ENCODE measurements around the gene UGGT1. TPM values are rescaled to one million over a fixed set of nuclear protein-coding genes. Genes with fewer than 3 reads are reported as not detected.

Gene UGGT1
- total RNA-seq, 1 experiment from 2014 or later: 51.8 TPM

- no TSS peak for BruUV-seq (replicated peaks)
- Histone ChIP-seq H2AFZ (ENCODE audit: low read depth, low read length, poor library complexity, severe bottlenecking) (no peak overlapping the region), H3K4me3 (replicated peaks in 1 of 2; ENCODE audit: low read depth in 1 of 2, low read length in 2 of 2) (no peak overlapping the region), H3K9me2 (ENCODE audit: insufficient read depth) (no peaks in the 10 kb centered on the region), H3K9ac (ENCODE audit: low read length) (no peak overlapping the region), H3K36me3 (ENCODE audit: control insufficient read depth in 1 of 2, insufficient read depth in 2 of 2, low read length in 2 of 2) (no peaks in the 10 kb centered on the region), H3K4me1 (ENCODE audit: control insufficient read depth in 1 of 2, insufficient read depth in 2 of 2, low read length in 2 of 2) (peaks cover 3 to 9% of the 10 kb centered on the region in 2 experiments; a peak in 3 of 4 replicates), H4K20me1 (ENCODE audit: insufficient read depth) (no peaks in the 10 kb centered on the region), H3K27me3 (ENCODE audit: insufficient read depth, low read length) (no peaks in the 10 kb centered on the region), H3K9me3 (ENCODE audit: control insufficient read depth in 1 of 2, insufficient read depth in 1 of 2, low read depth in 1 of 2, low read length in 2 of 2) (no peaks in the 10 kb centered on the region), H3K79me2 (ENCODE audit: insufficient read depth, low read length) (no peaks in the 10 kb centered on the region), H3K4me2 (ENCODE audit: low read length) (no peak overlapping the region), H3K27ac (ENCODE audit: low read depth, low read length) (no peak overlapping the region)
- TF ChIP-seq MAX (IDR thresholded peaks at IDR 0.05) (no peak), JUND (IDR thresholded peaks at IDR 0.05) (no peak), EGR1 (IDR thresholded peaks at IDR 0.05; ENCODE audit: low read depth) (no peak), ZNF274 (IDR thresholded peaks at IDR 0.05; ENCODE audit: low read depth, low read length) (no peak), EZH2phosphoT487 (IDR thresholded peaks at IDR 0.05; ENCODE audit: borderline replicate concordance) (no peak), POLR2AphosphoS5 (IDR thresholded peaks at IDR 0.05; ENCODE audit: low read depth, low read length) (no peak), FOSL1 (IDR thresholded peaks at IDR 0.05; ENCODE audit: low read depth) (no peak), REST (IDR thresholded peaks at IDR 0.05; ENCODE audit: low read depth) (no peak), TCF7L2 (IDR thresholded peaks at IDR 0.05; ENCODE audit: borderline replicate concordance, extremely low read depth, insufficient read depth, insufficient read length) (no peak), CEBPB (IDR thresholded peaks at IDR 0.05; ENCODE audit: low read depth) (no peak), YY1 (IDR thresholded peaks at IDR 0.05; ENCODE audit: extremely low read depth, insufficient replicate concordance, low read depth, low read length) (no peak), SRF (IDR thresholded peaks at IDR 0.05; ENCODE audit: low read depth) (no peak), ATF3 (IDR thresholded peaks at IDR 0.05) (no peak), SP1 (IDR thresholded peaks at IDR 0.05; ENCODE audit: low read depth) (no peak), EZH2 (IDR thresholded peaks at IDR 0.05) (no peak), ELF1 (IDR thresholded peaks at IDR 0.05; ENCODE audit: borderline replicate concordance, low read depth) (no peak), RAD21 (IDR thresholded peaks at IDR 0.05; ENCODE audit: low read depth) (no peak)
- TF ChIP-seq, protein P1, sequence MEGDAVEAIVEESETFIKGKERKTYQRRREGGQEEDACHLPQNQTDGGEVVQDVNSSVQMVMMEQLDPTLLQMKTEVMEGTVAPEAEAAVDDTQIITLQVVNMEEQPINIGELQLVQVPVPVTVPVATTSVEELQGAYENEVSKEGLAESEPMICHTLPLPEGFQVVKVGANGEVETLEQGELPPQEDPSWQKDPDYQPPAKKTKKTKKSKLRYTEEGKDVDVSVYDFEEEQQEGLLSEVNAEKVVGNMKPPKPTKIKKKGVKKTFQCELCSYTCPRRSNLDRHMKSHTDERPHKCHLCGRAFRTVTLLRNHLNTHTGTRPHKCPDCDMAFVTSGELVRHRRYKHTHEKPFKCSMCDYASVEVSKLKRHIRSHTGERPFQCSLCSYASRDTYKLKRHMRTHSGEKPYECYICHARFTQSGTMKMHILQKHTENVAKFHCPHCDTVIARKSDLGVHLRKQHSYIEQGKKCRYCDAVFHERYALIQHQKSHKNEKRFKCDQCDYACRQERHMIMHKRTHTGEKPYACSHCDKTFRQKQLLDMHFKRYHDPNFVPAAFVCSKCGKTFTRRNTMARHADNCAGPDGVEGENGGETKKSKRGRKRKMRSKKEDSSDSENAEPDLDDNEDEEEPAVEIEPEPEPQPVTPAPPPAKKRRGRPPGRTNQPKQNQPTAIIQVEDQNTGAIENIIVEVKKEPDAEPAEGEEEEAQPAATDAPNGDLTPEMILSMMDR (IDR thresholded peaks at IDR 0.05 in 2 of 3, conservative IDR thresholded peaks at IDR 0.05 in 1 of 3; ENCODE audit: borderline replicate concordance in 1 of 3, insufficient read depth in 1 of 3, low read depth in 2 of 3, low read length in 2 of 3): no peak
- ChIA-PET POLR2A (no interaction called here), CTCF (no interaction called here), RAD21 (ENCODE audit: low non-redundant PET in 1 of 2, low total read pairs in 2 of 2, uncharacterized antibody in 2 of 2, unreplicated experiment in 2 of 2) (no interaction called here)
- DNase-seq (ENCODE audit: low read depth, low spot score) (no peak), ATAC-seq (no peak)
- intact Hi-C loops (cut with micrococcal nuclease): no loop called here
Measured at GRCh38 chr2:128235581-128235980, 144.6 kb downstream of the UGGT1 start.

Measured in HCT116 (cell line).